ENCODE data around the gene SLC25A26.

Gene SLC25A26

GRCh38 chr3:66259566-66260255 lies 38.9 kb downstream of the SLC25A26 start:
- no peak for TF ChIP-seq EZH2phosphoT487 (IDR thresholded peaks at IDR 0.05; ENCODE audit: borderline replicate concordance, low read length)
- TF ChIP-seq CTCF (IDR thresholded peaks at IDR 0.05; ENCODE audit: low read depth, low read length, poor library complexity, severe bottlenecking): no peak

GRCh38 chr3:66260431-66260830 lies 39.6 kb downstream of the SLC25A26 start:
- Histone ChIP-seq H3K27ac (ENCODE audit: low read depth, low read length) (no peak overlapping the region), H3K4me1 (ENCODE audit: control insufficient read depth, low read length) (peaks cover 16% of the 10 kb centered on the region), H3K27me3 (ENCODE audit: control insufficient read depth, low read length) (no peaks in the 10 kb centered on the region), H3K79me2 (ENCODE audit: control insufficient read depth, low read length) (no peaks in the 10 kb centered on the region), H4K20me1 (ENCODE audit: control insufficient read depth, insufficient read depth, low read depth, low read length) (no peaks in the 10 kb centered on the region), H3F3A (ENCODE audit: control insufficient read depth, insufficient read depth) (no peaks in the 10 kb centered on the region; the same call in 1 of the 2 replicates), H3K36me3 (ENCODE audit: control insufficient read depth, low read length) (peaks cover 8% of the 10 kb centered on the region; the same call in 1 of the 2 replicates), H3K4me2 (ENCODE audit: low read length) (no peak overlapping the region), H3K9me3 (ENCODE audit: control insufficient read depth, insufficient read depth, low read length) (no peaks in the 10 kb centered on the region), H3K4me3 (ENCODE audit: low read length) (no peak overlapping the region), H3K9me2 (replicated peaks; ENCODE audit: control insufficient read depth, low read length) (no peaks in the 10 kb centered on the region)
- TF ChIP-seq CTCF (IDR thresholded peaks at IDR 0.05; ENCODE audit: low read depth, low read length, poor library complexity, severe bottlenecking) (no peak), EZH2phosphoT487 (IDR thresholded peaks at IDR 0.05; ENCODE audit: borderline replicate concordance, low read length) (no peak)

More at GRCh38 chr3:66259566-66260255, 38.9 kb downstream of the SLC25A26 start:
- no peak overlapping the region for H3K4me3 ChIP-seq (ENCODE audit: low read length)
- peaks cover 6% of the 10 kb centered on the region; the same call in 1 of the 2 replicates for H3K36me3 ChIP-seq (ENCODE audit: control insufficient read depth, low read length)
- H3K9me3 ChIP-seq (ENCODE audit: control insufficient read depth, insufficient read depth, low read length): no peaks in the 10 kb centered on the region
- H3K27me3 ChIP-seq (ENCODE audit: control insufficient read depth, low read length): no peaks in the 10 kb centered on the region
- H3K27ac ChIP-seq (ENCODE audit: low read depth, low read length): no peak overlapping the region
- no peaks in the 10 kb centered on the region; the same call in 1 of the 2 replicates for H3F3A ChIP-seq (ENCODE audit: control insufficient read depth, insufficient read depth)
- H3K4me2 ChIP-seq (ENCODE audit: low read length): no peak overlapping the region
- H3K9me2 ChIP-seq (replicated peaks; ENCODE audit: control insufficient read depth, low read length): no peaks in the 10 kb centered on the region
- H3K4me1 ChIP-seq (ENCODE audit: control insufficient read depth, low read length): peaks cover 23% of the 10 kb centered on the region
- H3K79me2 ChIP-seq (ENCODE audit: control insufficient read depth, low read length): 0 out of 2 replicates have a peak, but pooled peaks cover 2% of the 10 kb centered on the region
- H4K20me1 ChIP-seq (ENCODE audit: control insufficient read depth, insufficient read depth, low read depth, low read length): no peaks in the 10 kb centered on the region

- Histone ChIP-seq H3K36me3 (ENCODE audit: control insufficient read depth, low read length) (peaks cover 7% of the 10 kb centered on the region; the same call in 1 of the 2 replicates), H3K9me2 (replicated peaks; ENCODE audit: control insufficient read depth, low read length) (no peaks in the 10 kb centered on the region), H3F3A (ENCODE audit: control insufficient read depth, insufficient read depth) (no peaks in the 10 kb centered on the region), H3K4me2 (ENCODE audit: low read length) (no peak overlapping the region), H3K27me3 (ENCODE audit: control insufficient read depth, low read length) (no peaks in the 10 kb centered on the region), H3K27ac (ENCODE audit: low read depth, low read length) (no peak overlapping the region), H3K4me1 (ENCODE audit: control insufficient read depth, low read length) (peaks cover 16% of the 10 kb centered on the region), H3K4me3 (ENCODE audit: low read length) (no peak overlapping the region), H3K9me3 (ENCODE audit: control insufficient read depth, insufficient read depth, low read length) (no peaks in the 10 kb centered on the region), H4K20me1 (ENCODE audit: control insufficient read depth, insufficient read depth, low read depth, low read length) (no peaks in the 10 kb centered on the region), H3K79me2 (ENCODE audit: control insufficient read depth, low read length) (no peaks in the 10 kb centered on the region)
- TF ChIP-seq EZH2phosphoT487 (IDR thresholded peaks at IDR 0.05; ENCODE audit: borderline replicate concordance, low read length) (no peak), CTCF (IDR thresholded peaks at IDR 0.05; ENCODE audit: low read depth, low read length, poor library complexity, severe bottlenecking) (no peak)
Observed at GRCh38 chr3:66261355-66261754, 40.6 kb downstream of the SLC25A26 start.
